Activated naive CD4-positive, alpha-beta T cell (primary cell): ENCODE measurements around the gene UQCRC2.
A peak's percentile ranks its signal among the peaks of the same experiment; 100 is the strongest.
"Not testable (repeated sequence)": the region's sequence is repeated elsewhere in the genome, so short reads cannot be mapped to it uniquely, and the experiment has no call there.

Source experiments
- DNase-seq, 4 experiments: peaks; one replicate each; lab custom pipeline; 2025; lab: John Stamatoyannopoulos, UW

UQCRC2 gene

DNA sequence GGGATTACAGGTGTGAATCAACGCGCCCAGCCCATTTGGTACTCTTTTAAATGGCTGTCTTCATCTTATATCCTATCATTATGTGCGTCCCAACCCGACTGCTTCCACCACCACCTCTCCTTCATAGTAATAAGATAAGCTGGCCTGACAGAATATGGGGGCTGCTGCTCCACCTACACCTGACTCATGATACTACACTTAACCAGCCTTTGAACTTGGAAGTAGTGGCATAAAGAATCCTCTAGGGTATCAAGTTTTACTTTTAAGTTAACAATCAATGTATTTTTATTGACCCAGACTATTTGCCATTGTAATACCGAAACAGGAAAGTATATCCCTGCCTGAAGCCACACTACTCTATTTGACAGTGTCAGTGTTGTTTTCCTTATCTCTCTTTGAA lies 28.9 kb downstream of the UQCRC2 start:
- no peak for DNase-seq

DNA sequence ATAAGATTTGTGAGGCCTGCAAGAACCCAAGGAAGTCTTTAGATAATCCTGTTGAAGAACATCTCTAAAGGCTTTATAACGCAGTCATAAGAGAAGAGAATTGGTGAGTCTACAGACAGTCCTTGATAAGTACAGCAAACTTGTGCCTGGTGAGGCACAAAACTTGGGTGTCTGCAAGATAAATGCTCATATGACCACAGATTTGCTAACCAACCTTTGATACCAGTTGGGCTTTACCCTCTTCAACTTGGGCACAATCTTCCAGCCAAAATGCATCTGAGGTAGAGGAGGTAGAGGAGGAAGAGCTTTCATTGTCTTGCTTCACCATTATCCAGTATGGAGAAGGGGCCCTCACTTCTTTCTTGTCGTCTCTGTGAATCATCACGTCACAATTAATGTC lies 30.9 kb downstream of the UQCRC2 start:
- no peak for DNase-seq

DNA sequence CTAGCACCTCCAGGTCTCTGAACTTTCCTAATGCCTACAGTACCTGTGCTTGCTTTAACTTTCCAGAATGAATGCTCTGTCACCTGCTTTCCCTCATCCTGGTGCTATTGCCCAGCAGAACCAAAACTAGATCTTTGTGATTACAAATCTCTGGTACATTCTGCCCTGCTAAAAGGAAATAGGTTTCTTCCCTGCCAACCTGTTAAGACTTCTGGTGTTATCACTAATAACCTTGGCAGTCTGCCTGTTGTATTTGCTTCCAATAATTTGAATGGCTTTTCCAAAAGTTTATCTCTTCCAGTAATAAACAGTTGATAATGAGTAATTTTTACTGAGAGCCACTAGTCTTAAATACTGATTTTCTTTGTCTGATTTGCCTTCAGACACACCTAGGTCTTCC lies 32.4 kb downstream of the UQCRC2 start:
- DNase-seq: no peak

DNA sequence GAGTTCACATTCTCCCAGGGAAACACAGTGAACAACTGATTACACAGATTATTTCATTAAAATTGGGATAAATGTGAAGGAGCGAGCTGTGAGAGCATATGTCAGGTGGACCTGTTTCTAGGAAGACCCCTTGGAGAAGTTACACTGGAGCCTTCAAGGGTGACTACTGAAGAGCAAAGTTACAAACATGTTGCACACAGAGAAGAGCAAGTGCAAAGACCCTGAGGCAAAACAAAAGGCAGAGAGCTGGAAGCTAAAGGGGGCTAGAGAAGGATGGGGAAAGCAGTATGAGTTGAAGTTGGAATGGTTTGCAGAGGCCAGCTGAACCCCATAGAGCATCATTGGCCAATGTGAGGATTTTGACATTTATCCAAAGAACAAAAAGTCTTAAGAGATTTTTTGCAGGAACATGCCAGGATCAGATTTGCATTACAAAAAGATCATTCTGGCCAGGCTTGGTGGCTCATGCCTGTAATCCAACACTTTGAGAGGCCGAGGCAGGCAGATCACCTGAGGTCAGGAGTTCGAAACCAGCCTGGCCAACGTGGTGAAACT lies 33.6 kb downstream of the UQCRC2 start:
- DNase-seq: no peak

DNA sequence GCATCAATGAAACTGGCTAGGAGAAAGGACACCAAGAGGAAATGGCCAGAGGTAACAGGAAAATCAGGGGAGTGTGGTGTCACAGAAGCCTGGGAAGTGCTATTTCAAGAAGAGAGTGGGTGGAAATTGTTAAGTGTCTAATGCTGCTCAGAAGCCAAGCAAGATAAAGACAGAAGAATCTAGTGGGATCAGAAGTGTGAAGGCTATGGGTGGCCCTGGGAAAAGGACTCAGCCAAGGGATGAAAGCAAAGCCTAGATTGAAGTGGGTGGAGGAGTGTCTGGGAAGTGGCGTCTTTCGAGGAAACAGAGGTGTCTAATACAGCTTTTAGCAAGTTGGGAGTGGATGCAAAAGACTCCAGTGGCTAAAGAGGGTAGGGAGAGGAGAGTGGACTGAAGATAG lies 34.3 kb downstream of the UQCRC2 start:
- DNase-seq: no peak

DNA sequence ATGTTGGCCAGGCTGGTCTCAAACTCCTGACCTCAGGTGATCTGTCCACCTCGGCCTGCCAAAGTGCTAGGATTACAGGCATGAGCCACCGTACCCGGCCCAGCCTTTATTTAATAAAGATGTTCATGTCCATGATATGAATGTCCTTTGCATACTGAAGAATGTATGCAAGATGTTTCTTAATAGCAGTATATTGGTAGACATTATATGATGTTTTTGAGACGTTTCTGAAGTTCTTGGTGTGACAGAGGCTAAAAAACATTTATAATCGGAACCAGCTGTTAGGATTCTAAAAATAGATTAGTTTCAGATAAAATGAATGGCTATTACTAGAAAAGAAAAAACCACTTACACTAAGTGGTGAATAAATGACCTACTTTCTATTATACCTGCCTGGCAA lies 36.0 kb downstream of the UQCRC2 start:
- DNase-seq: no peak

DNA sequence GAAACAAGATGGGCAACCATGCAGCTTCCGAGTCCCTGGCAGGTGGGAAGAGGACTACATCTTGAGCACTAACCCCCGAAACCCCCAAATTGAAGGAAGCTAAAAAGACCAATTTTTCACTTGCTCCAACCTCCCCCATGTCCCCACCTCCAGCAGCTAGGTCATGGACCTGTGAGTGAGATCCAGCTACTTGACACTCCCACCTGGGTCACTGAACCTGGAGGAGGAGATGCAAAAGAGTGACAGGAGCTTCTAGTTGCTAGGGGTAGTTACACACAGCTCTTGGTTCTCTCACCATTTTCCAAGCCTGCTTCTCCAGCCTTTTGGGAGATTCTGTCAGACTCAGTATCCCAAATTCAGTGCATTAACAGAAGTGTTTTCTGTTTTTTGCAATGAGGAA lies 36.6 kb downstream of the UQCRC2 start:
- DNase-seq: no peak

DNA sequence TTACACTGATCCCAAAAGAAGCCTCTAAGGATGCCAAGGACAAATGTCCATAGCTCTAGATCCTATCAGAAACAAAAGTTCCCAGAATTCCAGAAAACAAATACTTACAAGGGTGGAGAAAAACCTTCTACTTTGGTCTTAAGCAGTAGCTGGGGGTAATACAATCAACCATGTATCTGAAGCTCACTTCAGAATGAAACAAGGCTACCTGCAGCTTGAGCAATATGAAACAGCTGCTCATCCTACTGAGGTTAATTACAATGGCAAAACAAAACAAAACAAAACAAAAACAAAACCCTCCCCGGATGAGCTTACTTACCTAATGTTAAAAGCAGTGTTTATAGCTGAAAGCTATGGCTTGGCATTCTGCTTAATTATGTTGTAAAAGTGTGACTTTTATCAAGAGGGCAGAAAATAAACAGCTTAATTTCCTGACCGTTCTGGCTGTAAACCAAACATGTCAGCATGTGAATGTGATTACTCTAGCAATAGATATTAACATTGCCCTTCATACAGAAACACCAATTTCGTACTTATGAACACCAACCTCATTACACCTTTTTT lies 37.3 kb downstream of the UQCRC2 start:
- no peak for DNase-seq

DNA sequence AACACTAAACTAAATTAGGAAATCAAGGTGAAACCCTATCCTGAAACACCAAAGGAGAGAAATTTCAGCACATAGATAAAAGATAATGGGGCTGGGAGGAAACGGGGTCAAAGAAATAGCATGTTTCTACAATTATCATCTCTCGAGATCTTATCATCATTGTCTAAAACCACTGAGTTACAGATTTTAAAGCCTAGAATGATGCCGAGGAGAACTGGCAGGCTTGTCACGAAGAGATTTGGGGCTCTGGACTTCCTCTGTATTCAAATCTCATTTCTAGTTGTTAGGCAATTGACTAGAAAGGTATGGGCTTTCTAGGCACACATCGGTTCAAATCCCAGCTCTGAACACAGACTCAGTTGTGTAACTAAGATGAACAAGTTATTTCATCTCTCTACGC lies 38.5 kb downstream of the UQCRC2 start:
- no peak for DNase-seq

DNA sequence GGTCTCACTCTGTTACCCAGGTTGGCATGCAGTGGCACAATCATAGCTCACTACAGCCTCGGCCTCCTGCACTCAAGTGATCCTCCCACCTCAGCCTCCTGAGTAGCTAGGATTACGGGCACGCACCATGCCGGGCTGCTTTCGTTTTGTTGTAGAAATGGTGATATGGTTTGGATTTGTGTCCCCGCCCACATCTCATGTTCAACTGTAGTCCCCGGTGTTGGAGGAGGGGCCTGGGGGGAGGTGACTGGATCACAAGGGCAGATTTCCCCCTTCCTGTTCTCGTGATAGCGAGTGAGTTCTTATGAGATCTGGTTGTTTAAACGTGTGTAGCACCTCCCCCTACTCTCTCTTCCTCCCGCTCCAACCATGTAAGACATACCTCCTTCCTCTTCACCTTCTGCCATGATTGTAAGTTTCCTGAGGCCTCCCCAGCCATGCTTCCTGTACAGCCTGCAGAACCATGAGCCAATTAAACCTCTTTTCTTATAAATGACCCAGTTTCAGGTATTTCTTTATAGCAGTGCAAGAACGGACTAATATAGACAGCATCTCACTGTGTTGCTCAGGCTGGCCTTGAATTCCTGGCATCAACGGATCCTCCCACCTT lies 41.8 kb downstream of the UQCRC2 start:
- no peak for DNase-seq

DNA sequence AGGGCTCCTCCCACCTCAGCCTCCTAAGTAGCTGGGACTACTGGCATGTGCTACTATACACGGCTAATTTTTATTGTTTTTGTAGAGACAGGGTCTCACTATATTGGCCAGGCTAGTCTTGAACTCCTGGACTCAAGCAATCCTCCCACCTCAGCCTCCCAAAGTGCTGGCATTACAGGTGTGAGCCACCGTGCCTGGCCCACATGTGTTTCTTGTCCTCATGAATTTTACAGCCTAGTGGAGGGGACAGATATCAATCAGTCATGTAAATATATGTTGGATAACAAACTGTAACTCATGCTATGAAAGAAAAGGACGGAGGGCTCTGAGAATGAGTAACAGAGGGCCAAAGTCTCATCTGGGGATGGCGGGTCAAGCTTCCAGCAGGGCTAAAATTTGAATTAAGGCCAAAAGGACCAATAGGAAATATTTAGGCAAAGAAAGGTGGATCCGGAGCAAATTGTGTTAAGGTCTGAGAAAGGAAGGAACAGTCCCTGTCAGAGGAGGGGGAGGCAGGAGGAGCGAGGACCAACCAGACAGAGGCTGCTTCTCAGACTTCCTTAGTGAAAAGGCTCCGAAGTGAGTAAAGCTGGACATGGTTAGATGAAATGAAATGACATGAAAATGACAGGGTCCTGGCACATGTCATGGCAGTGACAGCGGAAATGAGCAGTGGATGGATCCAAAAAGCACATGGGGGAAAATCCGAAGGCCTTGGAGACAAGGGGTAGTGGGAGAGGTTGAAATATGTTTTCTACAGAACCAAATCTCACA lies 43.9 kb downstream of the UQCRC2 start:
- no peak for DNase-seq

DNA sequence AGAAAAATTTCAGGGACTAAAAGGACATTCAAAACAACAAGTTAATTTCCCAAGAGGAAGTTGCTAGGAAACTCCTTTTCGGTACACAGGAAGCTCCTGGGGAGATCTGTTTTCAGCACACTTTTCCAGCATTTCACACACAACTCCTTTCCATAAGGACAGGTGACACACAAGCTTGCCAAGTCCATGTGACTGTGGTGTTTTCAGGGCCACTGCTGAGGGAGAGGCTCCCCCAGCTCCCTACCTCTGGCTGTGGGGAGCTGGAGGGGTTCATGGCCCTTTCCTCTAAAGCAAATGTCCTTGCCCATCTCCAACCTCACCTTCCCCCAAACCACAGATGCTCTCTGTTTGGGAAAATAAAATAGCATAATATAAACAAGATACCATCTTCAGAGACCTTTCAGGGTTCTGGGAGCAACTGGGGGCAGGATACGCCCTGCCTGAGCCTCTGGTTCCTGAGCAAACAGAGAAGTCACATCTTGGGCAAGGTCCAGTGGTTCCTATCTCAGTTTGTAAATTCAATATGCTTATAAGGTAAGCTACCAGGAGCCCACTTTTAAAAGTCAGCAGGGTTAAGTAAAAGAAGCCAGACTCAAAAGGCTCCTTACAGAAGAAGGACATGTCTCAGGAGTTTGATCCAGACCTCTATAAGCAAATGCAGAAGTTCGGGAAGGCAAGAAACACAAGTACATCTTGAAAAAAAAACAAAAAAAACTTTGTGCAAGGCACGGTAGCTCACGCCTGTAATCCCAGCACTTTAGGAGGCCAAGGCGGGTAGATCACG lies 44.7 kb downstream of the UQCRC2 start:
- DNase-seq: no peak

DNA sequence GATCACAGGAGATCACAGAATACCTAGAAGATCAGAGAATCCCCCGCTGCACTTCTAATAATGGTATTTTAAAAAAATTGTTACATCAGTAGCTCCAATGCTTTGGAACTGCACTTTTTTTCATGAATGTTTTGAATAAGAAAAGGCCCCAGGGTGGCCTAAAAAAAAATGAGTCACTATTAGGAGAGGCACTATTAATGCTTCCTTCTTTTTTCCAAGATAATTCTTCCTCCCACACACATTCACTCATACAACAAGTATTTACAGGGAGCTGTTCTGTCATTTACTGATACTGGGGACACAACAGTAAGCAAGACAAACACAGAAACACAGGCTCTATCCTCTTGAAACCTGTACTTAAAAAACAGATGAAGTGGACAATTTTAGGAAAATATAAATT lies 48.4 kb downstream of the UQCRC2 start:
- no peak for DNase-seq

DNA sequence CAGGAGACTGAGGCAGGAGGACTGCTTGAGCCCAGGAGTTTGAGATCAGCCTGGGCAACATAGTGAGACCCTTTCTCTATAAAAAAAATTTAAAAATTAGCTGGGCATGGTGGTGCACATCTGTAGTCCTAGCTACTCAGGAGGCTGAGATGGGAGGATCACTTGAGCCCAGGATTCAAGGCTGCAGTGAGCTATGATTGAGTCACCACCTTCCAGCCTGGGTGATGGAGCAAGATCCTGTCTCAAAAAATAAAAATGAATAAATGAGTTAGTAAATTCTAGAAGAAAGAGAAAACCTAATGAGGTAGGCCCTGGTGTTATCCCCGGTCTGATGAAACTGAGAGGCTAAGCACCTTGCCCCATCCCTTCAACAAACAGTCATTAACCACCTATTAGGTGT lies 48.9 kb downstream of the UQCRC2 start:
- DNase-seq: not testable (repeated sequence)

DNA sequence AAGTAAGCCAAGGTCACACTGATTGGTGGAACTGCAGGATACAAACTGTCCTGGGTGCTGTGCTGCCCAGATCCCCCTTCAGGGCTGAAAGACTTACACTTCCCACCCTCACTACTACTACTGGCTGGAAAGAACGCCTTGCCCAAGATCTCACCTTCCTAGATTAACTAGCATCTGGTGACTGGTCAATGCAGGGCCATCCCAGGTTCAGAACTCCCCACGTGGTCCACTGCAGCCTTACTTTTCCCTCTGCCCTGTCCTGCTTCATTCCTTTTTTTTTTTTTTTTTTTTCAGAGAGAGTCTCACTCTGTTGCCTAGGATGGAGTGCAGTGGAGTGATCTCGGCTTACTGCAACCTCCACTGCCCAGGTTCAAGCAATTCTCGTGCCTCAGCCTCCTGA lies 50.0 kb downstream of the UQCRC2 start:
- DNase-seq: no peak

DNA sequence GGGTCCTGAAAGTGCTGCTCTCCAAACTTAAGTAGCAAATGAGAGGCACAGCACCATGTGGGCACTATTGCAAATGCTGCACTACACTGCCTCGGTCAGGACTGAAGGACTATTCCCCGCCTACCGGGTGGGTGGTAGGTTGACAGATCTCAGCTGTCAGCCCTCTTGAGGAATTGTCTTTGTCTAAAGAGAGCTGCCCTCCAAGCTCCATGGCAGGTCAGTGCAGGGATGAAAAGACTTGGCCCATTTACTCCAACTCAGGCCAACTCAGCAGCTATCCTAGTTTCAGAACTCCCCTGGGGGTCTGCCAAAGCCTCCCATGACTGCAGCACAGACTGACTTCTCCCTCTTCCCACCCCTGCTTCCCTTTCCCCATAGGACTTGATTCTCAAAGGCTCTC lies 51.2 kb downstream of the UQCRC2 start:
- DNase-seq: no peak

DNA sequence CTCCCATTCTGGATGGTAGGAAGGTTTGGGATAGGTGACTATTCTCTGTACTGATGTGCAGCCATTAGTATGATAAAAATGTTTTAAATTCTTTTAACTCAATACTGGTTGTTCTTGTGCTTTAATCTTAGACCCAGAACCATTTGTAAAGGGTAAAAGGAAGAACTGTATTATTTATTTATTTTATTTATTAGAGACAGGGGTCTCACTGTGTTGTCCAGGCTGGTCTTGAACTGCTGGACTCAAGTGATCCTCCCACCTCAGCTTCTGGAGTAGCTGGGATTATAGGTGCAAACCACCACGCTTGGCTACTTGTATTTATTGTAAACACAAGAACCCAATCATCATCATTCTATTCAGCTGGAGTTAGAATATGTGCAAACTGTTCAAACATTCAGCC lies 52.6 kb downstream of the UQCRC2 start:
- no peak for DNase-seq

DNA sequence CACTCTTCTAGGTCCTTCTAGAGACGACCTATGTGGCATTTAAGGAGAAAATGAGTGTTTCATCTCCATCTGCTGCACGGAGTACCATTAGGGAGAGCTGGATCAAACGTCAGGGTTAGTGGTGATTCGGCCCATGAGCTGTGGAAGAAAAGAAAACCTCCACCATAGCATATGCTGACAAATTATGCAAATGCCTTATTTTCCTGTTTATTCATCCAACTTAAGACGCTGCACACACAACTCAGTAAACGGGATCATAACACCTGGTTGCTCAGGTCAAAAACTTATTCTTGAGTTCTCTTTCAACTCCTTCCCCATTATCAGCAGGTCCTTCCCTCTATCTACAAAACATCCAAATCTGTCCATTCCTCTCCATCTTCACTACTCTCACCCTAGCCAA lies 53.5 kb downstream of the UQCRC2 start:
- DNase-seq: no peak

DNA sequence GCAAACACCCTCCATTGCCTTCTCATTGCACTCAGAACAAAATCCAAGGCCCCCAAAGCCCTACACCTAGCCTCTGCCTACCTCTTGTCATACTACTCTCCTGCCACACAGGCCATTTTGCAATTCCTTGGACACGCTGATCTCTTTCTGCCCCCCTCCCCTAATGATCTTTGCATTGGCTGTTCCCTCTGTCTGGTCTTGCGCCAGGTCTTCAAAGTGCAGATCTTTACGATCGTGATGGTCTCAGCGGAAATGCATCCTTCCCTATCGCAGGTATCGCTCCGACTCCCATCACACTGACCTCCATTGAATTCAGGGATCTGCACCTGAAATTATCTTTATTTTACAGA lies 54.0 kb downstream of the UQCRC2 start:
- DNase-seq: no peak

DNA sequence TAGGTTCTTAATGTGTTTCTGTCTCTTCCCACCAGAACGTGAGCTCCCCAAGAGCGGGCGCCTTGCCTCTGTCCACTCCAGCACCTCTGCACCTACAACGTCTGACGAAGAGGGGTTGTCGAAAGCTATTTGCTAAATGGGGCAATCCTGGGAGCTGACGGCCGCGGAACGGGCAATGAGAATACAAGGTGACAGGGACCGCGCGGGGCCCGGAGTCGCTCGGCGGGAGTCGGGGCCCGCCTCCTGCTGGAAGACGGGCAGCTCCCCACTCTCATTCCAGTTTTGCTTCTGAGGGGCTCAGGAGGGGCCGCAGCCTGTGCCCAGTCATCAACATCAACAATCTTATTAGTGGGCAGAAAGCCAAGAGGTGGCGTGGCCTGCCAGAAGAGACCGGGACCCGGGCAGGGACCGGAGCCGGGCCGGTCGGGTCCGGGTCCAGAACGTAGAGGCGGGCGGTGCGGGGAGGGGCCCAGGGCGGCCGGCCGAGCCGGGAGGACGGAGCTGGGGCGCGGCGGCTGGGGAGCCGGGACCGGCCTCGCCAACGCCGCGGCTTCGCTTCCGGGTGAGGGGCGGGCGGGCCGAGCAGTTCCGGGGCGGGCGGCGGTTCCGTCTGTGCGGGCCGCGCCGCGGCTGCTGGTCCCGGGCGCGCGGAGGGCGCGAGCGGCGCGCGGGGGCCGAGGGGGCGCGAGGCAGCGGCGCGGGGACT lies 54.5 kb downstream of the UQCRC2 start, which contains the start of gene MOSMO:
TSS of gene MOSMO (plus strand) at position 603 of the 706 bp plus-strand sequence. CDS start 191 bp downstream, outside the sequence.
- peak; percentile 8 to 63 (median 39) for DNase-seq

DNA sequence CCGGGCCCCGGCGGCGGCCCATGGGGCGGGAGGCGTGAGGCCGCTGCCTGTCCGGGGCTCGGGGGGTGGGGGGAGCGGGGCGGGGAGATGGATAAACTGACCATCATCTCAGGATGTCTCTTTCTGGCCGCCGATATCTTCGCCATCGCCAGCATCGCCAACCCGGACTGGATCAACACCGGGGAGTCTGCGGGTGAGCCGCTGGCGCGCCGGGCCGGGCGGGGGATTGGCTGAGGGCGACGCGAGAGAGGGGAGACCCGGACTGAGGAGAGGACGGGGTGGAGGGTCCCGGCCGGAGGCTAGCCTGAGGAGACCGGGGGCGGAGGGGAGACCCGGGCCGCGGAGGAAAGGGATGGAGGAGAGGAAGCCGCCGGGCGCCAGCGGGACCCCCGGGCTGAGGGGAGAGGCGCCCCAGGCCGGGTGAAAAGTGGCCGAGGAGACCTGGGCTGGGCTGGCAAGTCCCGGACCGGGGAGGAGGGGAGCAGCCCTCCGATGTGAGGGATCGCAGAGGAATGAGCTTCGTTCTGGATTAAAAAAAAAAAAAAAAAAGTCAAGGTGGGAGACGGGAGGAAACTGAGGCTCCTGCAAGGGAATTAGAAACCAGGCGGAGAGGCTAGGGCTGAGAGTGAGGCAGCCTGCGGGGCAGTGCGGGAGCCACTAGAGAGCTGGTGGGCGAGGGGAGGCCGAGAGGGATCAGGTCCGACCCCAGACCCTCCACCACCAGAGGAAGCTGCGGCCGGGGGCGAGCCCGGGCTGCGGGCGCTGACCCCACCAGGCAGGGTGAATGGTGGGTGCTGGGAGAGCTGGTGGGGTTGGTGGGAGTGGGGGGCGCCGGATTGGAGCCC lies 55.3 kb downstream of the UQCRC2 start:
- peak in 1 of 4 experiments; percentile 18 for DNase-seq
